ENCODE data around the gene FGB.

The FGB gene

GRCh38 chr4:154562697-154563254 is at the start of gene FGB:
TSS of gene FGB (plus strand) at chr4:154563011. CDS start at chr4:154563019, 8 bp downstream.
- no peak within 1 kb of the TSS for H3K4me3 ChIP-seq (ENCODE audit: low read depth, low read length)
- no peak for TF ChIP-seq CTCF (IDR thresholded peaks at IDR 0.05; ENCODE audit: control insufficient read depth, extremely low read depth, insufficient read depth)
- no peak for DNase-seq (ENCODE audit: low read depth)

GRCh38 chr4:154516318-154517029 is 46.3 kb upstream of the FGB start:
- no peak for TF ChIP-seq CTCF (IDR thresholded peaks at IDR 0.05; ENCODE audit: control insufficient read depth, extremely low read depth, insufficient read depth)
- no peak for DNase-seq (ENCODE audit: low read depth)
- H3K4me3 ChIP-seq (ENCODE audit: low read depth, low read length), result no peak overlapping the region

- H3K4me3 ChIP-seq (ENCODE audit: low read depth, low read length), result no peak overlapping the region
- TF ChIP-seq CTCF (IDR thresholded peaks at IDR 0.05; ENCODE audit: control insufficient read depth, extremely low read depth, insufficient read depth), result no peak
- DNase-seq (ENCODE audit: low read depth), result no peak
Observed at GRCh38 chr4:154517591-154517990, 45.2 kb upstream of the FGB start.

GRCh38 chr4:154519214-154519613 is 43.6 kb upstream of the FGB start:
- no peak for TF ChIP-seq CTCF (IDR thresholded peaks at IDR 0.05; ENCODE audit: control insufficient read depth, extremely low read depth, insufficient read depth)

GRCh38 chr4:154521607-154522006 is 41.2 kb upstream of the FGB start:
- no peak overlapping the region for H3K4me3 ChIP-seq (ENCODE audit: low read depth, low read length)
- TF ChIP-seq CTCF (IDR thresholded peaks at IDR 0.05; ENCODE audit: control insufficient read depth, extremely low read depth, insufficient read depth), result no peak
- DNase-seq (ENCODE audit: low read depth), result no peak

More at GRCh38 chr4:154519214-154519613, 43.6 kb upstream of the FGB start:
- no peak overlapping the region for H3K4me3 ChIP-seq (ENCODE audit: low read depth, low read length)
- DNase-seq (ENCODE audit: low read depth), result no peak

- no peak for DNase-seq (ENCODE audit: low read depth)
- no peak for TF ChIP-seq CTCF (IDR thresholded peaks at IDR 0.05; ENCODE audit: control insufficient read depth, extremely low read depth, insufficient read depth)
- no peak overlapping the region for H3K4me3 ChIP-seq (ENCODE audit: low read depth, low read length)
Observed at GRCh38 chr4:154526151-154526550, 36.7 kb upstream of the FGB start.

GRCh38 chr4:154527308-154527707 is 35.5 kb upstream of the FGB start:
- DNase-seq (ENCODE audit: low read depth), result no peak
- TF ChIP-seq CTCF (IDR thresholded peaks at IDR 0.05; ENCODE audit: control insufficient read depth, extremely low read depth, insufficient read depth), result no peak
- H3K4me3 ChIP-seq (ENCODE audit: low read depth, low read length), result no peak overlapping the region

All from LNCaP clone FGC (cell line).